GM13977 (cell line): ENCODE measurements around the gene ZNF414.

Experiments
- DNase-seq: peaks from one replicate; pipeline ENCODE4 v3.0.0; 2012; ENCODE audit warnings: low spot score
- in situ Hi-C: fragments of 300-500 bp; cut with MboI; formaldehyde crosslinking; loops from one replicate; pipeline ENCODE4 v1.12.0; 2022; ENCODE audit warnings: low sequenced_read_pairs, low pct_unique_long_range_greater_than_20kb, mixed read lengths, inconsistent platforms; ENCODE audit not compliant: unreplicated experiment
- TF ChIP-seq, protein P1 (sequence below): IDR thresholded peaks from 2 replicates; pipeline ENCODE4 v1.5.1; 2012; ENCODE audit warnings: mild to moderate bottlenecking, control low read depth; ENCODE audit not compliant: insufficient read depth; ENCODE audit errors: extremely low read depth, missing control alignments

Gene ZNF414

DNA sequence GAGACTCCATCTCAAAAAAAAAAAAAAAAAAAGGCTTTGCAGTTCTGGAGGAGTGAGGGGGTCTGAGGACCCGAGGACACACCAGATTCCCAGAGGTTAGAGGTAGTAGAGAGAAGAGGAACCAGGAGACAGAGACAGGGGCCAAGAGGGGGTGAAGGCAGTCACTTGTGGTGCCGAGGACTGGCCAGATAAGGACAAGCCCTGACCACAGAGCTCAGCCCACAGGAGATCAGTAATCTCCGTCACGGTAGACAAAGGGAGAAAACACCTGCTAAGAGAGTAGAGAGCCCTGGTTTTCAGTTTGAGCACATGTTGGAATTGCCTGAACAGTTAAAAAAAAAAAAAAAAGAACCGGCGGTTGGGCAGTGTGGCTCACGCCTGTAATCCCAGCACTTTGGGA lies 9.8 kb downstream of the ZNF414 start:
- no peak for DNase-seq
- in situ Hi-C loops, result no loop called here
- TF ChIP-seq, protein P1, sequence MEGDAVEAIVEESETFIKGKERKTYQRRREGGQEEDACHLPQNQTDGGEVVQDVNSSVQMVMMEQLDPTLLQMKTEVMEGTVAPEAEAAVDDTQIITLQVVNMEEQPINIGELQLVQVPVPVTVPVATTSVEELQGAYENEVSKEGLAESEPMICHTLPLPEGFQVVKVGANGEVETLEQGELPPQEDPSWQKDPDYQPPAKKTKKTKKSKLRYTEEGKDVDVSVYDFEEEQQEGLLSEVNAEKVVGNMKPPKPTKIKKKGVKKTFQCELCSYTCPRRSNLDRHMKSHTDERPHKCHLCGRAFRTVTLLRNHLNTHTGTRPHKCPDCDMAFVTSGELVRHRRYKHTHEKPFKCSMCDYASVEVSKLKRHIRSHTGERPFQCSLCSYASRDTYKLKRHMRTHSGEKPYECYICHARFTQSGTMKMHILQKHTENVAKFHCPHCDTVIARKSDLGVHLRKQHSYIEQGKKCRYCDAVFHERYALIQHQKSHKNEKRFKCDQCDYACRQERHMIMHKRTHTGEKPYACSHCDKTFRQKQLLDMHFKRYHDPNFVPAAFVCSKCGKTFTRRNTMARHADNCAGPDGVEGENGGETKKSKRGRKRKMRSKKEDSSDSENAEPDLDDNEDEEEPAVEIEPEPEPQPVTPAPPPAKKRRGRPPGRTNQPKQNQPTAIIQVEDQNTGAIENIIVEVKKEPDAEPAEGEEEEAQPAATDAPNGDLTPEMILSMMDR, result no peak

DNA sequence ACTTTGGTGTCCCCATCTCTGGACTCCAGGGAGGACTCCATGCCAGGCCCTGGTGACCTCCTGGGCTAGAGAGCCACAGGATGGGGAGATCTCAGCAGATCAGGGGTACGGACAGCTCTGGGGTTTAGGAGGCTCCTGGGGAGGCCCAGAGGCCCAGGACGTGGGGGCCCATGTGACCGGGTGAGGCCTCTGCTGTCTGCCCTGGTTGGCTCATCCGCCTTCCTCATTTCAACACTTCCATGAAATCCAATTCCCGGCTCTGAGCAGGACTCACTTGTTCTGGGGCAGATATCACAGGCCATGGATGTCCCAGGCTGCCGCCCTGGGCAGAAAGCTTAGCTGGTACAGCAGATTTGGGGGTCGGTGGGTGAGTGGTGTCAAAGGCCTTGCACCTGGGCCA lies 10.5 kb downstream of the ZNF414 start:
- TF ChIP-seq, protein P1, result no peak
- DNase-seq, result no peak
- in situ Hi-C loops, result no loop called here

DNA sequence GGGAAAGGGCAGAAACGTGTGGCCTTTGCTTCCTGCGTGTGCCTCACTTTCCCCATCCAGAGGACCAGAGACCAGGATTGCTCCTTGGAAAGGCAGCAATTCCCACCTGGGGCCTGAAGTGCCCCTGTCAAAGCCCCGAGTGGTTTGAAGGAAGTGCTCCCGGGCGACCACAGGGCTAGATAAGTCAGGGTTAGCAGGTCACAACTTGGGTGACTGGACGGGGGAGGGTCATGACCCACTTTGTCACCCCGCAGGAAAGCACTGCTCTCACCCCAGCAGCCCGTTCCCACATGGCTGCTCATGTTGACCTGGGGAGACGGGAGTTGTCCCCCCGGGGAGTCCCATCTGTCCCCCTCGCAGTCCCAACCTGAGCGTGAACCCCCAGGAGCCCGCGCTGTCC lies 12.0 kb downstream of the ZNF414 start:
- no peak for DNase-seq
- TF ChIP-seq, protein P1, result no peak
- in situ Hi-C loops, result no loop called here

DNA sequence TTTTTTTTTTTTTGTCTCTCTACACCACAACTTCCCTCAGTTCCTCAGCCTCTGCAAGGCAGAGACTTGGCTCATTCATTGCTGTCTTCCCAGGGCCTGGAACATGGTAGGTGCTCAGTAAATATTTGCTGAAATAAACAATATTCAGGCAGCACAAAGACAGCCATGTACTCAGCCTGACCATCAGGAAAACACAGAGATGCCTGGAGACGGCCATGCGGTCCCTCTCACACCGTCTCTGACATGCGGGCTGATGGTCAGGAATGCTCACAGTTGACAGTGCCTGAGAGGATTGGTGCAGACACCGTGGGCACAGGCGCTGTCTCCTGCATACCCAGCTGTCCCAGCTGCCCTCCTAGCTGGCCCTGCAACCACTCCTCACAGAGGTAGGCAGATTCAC lies 12.5 kb downstream of the ZNF414 start:
- DNase-seq, result no peak
- TF ChIP-seq, protein P1, result no peak
- in situ Hi-C loops, result no loop called here

DNA sequence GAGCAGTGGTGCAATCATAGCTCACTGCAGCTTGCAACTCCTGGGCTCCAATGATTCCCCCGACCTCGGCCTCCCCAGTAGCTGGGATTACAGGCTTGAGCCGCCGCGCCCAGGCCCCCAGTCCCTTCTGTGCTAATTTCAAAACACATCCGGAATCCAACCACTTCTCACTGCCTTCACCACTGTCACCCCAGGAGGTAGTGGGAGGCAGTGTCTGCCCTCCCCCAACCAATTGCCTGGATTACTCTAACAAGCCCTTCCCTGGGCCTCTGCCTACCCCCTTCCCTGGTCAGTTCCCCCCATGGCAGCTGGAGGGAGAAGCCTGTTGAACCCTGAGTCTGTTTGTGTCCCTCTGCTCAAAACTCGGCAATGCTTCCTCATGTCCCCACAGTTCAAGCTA lies 13.8 kb downstream of the ZNF414 start:
- in situ Hi-C loops, result no loop called here
- TF ChIP-seq, protein P1, result no peak
- no peak for DNase-seq

DNA sequence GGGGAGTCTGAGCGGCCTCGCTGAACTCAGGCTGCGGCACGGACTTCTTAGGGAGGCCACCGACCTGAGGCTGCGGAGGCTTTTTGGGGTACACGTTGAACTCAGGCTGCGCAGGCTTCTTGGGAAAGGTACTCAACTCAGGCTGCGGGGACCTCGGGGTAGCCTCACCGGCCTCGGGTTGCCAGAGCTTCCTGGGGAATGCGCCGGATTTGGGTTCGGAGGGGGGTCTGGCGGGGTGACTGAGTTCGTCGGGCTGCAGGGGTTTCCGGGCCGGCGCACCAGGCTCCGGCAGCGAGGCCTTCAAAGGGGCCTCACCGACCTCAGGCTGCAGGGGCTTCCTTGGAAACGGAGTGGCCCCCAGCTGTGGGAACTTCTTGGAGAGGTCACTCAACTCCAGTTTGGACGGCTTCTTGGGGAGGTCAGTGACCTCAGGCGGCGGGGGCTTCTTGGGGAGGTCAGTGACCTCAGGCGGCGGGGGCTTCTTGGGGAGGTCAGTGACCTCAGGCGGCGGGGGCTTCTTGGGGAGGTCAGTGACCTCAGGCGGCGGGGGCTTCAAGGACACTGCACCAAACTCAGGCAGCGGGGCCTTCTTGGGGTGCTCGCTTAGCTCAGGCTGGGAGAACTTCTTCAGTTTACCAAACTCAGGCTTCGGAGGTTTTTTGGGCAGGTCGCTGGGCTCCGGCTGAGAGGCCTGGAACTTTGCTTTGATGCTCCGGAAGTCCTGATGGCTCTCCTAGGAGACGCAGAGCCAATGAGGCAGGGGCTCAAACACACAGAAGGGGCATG lies 14.7 kb downstream of the ZNF414 start:
- TF ChIP-seq, protein P1, result no peak
- no peak for DNase-seq
- in situ Hi-C loops, result no loop called here

DNA sequence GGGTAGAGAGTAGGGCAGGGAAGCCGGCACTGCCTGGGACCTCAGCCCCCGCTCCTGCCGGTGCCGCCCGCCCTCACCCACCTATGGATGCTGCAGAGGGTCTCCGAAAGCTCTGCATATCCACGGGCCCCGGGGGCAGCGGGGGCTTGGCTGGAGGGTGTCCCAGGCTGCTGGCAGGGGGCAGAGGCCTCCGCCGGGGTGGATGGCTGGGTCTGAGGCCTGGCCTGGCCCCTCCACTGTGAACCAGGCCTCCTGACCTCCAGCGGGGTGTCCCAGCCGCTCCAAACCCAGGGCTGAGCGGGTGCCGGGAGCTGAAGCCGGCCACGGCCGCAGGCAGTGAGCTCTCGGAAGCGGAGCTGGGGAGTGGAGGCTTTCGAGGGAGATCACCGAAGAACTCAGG lies 15.7 kb downstream of the ZNF414 start:
- TF ChIP-seq, protein P1, result no peak
- in situ Hi-C loops, result no loop called here
- DNase-seq, result no peak
